T-helper 9 cell (primary cell): ENCODE data around the gene BAZ2A.
A peak's percentile ranks its signal among the peaks of the same experiment; 100 is the strongest.
"Not testable (repeated sequence)": the region's sequence is repeated elsewhere in the genome, so short reads cannot be mapped to it uniquely, and the experiment has no call there.

Source experiments
- DNase-seq: peaks from one replicate; pipeline ENCODE4 v3.0.0-alpha.2; 2020

Gene BAZ2A

DNA sequence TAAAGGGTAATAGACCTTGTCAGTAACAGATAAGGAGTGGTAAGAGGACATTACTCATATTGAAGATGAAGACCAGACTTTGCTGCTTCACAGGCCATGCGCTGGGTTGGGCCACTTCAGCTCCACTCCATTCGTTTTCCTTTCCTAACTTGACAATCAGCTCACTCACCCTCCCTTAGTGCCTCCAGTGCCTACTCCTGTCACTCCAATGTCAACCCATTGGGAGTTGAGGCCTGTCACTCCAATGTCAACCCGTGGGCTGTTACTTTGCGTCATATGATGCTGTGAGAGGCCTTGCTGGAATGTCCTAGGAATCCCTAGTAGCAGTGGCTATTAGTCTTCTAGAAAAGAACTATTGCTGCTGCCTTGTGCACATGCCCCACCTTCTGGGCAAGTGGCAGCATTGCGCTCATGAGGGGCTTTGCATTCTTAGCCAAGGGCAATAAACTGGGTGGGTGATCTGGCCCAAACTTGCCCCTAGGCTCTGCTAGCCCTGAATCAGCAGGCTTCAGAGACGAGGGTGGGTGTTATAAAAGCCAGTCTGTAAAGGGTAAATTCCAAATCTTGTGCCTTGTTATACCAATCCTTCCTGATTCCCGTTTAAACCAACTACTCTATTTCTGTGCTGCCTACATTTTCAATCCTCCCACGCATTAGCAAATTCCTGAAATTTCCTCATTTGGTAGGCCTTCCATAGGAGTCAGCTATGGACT lies 36.1 kb downstream of the BAZ2A start:
- DNase-seq = peak; percentile 43

DNA sequence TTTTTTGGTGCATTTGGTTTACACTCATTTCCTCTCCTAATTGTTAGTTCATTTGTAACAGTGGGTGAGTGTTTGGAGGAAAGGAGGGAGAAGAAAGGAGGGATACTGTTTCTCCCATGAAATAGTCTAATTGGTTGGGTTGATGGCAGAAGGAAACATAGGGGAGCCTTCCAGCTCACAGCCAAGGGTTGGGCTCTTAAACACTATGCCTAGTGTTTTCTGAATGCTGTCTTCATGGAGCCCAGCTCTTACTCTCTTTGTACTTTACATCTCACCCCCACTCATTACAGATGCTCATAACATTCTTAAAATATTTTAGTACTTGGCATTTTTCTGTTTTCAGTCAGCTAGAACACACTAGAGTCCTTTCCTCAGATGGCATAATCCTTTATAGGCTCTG lies 38.2 kb downstream of the BAZ2A start:
- DNase-seq = no peak

DNA sequence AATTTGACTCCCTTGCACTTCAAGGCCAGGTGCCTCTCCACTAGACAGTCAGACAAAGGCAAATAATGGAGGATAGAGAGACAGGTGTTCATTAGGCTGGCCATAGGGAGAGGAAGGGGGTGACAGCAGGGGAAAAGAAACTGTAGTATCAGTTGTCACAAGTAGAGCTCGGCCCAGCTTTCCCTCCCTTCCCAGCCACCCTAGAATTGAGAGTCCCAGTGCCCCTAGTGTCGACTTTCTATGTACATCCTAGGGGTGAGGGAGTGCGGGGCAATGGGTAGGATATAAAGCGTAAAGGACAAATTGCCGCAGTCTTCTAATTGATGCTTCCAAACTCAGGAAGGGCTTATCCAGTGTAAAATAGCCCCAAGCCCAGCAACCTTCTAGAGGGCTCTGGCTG lies 39.0 kb downstream of the BAZ2A start:
- DNase-seq = no peak

DNA sequence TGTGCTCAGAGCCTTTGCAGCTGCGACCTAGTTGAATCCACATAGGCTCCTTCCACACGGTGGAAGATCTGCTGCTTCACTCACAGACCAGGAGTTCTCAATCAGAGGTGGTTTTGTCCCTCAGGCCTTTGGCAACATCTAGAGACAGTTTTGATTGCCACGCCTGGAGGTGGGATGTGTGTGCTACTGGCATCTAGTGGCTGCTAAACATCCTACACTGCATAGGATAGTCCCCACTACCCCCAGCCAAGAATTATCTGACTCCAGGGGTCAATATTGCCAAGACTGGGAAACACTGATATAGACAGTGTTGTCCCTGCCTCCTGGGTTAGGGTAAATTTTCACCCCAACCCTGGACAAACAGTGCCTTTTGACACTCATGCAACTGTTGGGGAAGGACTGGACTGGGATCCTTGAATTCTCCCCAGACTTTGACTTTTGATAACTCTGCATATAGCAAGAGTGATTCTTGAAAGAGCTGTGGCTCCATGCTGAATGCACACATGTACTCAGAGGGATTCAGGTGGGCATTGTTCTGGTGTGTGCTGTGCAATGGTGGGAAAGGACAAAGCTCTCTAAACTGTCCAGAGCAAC lies 39.8 kb downstream of the BAZ2A start:
- DNase-seq = no peak

DNA sequence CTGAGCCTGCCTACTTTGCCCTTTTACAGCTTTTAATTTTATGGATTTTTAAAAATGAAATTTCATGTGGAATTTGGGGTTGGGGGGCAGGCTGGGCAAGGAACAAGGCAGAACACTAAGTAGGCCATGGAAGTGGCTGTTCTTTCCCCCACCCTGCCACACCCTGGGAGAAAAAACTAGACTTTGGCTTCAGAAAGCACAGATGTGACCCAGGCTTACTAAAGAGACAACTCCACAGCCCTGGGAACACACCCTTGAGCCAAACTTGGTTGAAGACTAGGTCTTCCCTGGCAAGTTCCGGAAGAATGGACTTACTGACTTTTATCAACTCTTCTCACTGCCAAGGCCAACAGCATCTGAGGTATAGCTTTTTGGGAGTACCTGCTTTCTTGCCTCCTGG lies 40.3 kb downstream of the BAZ2A start:
- no peak for DNase-seq

DNA sequence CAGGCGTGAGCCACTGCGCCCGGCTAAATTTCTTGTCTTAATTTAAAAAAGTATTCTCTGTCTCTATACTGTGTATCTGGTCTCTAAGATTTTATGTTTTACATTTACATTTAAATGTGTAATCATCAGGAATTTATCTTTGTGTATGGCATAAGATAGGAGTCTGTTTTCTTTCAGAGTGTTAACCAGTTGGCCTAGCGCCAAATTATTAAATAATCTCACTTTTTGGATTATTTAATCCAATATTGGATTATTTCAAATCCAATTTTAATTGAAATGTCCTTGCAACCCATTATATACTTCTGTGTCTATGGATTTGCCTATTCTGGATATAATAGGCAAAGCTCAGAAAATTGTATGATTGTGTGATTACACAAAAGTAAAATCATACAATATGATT lies 45.0 kb downstream of the BAZ2A start:
- no peak for DNase-seq

DNA sequence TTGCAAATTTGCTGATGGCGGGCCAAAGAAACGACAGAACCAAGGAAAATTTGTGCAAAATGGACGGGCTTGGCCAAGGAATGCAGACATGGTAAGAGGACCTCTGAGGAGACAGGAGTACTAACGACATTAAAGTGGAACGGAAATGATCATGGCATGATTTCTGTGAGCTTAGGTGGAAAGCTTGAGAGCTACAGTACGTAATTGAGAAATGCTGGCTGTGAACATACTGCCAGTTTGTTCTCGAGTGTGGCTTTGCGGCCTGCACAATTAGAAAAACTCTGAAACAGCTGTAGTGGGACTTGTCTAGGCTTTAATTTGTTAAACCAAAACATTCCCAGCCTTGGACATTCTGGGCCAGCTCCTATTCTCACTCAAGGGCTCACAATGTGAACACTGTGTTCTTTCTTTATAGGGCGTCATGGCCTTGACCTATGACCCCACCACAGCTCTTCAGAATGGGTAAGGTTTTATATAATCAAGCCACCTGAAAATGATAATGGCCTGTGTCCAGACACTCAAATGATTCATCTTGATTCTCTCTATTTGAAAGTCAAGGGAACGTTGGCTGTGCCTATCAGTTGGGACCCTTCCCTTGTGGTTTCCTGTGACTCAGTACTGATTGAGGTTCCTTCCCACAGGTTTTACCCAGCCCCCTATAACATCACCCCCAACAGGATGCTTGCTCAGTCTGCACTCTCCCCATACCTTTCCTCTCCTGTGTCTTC lies 48.5 kb downstream of the BAZ2A start:
- no peak for DNase-seq

DNA sequence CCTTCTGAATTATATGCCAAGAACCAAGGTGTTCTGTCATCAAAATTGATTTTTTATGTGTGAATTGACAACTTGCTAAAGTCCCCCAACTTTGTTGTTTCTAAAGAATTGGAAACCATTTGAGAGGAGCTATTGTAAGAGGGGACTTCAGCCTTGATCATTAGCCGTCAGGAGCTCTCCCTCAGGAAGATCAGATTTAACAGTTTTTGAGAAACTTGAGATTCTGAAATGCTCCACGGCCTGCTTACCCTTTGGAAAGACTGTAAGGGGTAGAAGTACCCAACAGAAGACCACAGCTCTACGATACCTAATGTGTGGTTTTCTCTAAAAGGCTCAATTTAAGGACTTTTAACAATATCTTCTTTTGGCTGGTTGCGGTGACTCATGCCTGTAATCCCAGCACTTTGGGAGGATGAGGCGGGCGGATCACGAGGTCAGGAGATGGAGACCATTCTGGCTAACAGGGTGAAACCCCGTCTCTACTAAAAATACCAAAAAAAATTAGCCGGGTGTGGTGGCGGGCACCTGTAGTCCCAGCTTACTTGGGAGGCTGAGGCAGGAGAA lies 51.1 kb downstream of the BAZ2A start:
- no peak for DNase-seq

DNA sequence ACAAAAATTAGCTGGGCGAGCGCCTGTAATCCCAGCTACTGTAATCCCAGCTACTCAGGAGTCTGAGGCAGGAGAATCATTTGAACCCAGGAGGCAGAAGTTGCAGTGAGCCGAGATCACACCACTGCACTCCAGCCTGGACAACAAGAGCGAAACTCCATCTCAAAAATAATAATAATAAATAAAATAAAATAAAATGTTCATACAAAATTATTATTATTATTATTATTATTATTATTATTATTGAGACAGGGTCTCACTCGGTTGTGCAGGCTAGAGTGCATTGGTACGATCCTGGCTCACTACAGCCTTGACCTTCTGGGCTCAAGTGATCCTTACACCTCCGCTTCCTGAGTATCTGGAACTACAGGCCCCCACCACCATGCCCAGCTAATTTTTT lies 52.9 kb downstream of the BAZ2A start:
- DNase-seq = not testable (repeated sequence)

DNA sequence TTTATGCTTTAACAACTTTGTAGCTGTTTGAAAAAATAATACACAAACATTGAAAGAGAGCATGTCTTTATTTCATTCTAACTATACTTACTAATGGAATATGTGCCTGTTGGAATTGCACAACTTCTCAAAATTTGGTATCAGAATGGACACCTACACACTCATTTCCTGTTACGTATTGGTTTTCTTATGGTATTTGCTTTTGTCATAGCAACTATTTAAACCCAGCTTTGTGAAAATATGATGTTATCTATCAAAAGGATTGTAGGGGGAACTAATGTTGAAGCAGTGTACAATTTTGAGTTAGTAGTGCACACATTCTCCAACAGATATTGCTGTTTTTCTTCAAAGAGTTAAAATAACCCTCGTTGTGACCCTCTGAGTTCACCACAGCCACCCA lies 55.9 kb downstream of the BAZ2A start:
- no peak for DNase-seq

DNA sequence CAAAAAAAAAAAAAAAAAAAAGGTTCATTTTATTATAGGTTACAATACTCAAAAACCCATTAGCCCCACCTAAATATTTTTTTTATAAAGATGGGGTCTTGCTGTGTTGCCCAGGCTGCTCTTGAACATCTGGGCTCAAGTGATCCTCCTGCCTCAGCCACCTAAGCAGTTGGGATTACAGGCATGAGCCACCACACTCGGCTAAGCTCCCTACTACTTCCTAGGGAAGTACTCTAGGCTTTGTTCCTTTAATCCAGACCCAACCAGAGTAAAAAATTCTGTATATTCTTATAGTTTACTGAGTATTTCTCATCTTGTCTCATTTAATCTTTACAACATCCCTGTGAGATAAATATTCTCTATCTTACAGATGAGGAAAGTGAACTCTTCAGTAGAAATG lies 57.8 kb downstream of the BAZ2A start:
- DNase-seq = no peak

DNA sequence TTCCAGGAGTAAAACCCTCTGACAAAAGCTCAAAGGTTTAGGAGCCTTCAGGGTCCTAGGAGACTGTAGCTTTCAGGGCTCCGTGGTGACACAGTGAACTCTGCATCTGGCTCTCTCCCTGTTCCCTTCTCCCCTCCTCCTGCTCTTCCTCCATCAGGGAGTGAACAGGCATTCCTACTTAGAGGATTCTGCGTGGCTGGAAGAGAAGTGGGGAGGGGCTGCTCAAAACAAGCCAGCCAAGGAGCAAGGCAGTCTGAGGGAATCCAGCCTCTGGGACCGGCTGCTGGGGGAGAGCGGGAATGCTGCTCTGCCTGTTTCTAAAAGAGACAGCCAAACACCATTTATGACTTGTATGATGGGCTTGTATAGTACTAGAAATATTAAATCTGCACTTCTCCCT lies 59.0 kb downstream of the BAZ2A start:
- DNase-seq = no peak

DNA sequence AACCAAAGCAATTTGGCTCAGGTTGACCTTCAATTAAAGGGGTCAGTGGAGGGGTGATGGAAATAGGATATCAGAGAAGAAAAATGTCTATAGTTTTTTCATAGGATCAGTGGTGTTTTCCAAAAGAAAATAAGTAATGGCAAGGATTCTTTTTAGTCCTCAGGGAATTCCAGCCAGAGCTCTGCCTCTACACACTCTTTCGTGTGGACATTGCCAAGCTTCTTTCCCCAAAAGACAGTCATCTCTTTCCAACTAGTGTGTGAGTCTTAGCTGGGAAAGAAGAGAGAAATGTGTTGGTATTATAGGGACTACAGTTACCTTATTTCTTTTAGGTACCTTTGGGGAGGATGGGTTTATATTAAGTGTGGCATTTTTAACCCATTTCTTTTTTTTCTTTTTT lies 62.0 kb downstream of the BAZ2A start:
- no peak for DNase-seq

DNA sequence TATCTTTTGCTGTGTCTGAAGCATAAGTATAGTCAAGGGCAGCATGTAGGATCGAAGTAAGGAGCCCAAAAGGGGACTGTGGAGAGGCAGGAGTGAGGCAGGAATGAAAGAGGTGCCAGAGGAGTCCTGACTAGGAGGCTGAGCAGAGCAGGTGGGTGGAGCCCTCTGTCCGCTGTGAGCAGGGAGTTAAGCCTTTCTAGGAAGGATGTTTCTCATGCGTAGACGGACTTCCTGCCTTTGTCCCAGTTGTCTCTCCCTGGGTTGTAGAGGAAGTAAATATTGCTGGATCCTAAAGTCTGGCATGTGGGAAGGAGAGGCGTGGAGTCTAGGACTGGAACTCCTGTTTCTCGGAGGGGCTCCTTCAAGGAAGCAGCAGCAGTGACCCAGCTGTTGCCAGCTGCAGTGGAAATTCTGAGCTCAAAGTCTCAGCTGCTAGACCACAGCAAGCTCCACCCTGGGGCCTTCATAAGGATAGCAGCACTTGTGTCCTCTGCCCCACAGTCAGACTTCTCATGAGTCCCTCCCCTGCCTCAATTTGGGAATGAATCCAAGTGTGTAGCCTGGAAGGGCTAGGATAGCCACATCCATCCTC lies 64.5 kb downstream of the BAZ2A start:
- DNase-seq = no peak

DNA sequence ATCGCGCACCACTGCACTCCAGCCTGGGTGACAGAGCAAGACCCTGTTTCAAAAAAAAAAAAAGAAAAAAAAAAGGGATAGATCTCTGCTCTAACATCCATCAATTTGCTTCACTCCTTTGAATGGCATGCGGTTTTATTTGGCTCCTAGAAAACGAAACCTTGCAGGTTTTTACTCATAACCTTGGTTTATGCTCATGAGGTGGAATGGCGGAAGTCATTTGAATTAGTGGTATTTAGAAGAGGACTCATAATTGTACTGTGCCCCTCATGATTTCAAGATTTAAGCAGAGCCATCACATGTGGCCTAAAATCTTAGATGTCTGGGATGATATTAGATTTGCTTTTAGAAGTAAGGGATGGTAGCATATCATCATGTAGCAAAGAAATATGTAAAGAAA lies 79.1 kb downstream of the BAZ2A start:
- no peak for DNase-seq

DNA sequence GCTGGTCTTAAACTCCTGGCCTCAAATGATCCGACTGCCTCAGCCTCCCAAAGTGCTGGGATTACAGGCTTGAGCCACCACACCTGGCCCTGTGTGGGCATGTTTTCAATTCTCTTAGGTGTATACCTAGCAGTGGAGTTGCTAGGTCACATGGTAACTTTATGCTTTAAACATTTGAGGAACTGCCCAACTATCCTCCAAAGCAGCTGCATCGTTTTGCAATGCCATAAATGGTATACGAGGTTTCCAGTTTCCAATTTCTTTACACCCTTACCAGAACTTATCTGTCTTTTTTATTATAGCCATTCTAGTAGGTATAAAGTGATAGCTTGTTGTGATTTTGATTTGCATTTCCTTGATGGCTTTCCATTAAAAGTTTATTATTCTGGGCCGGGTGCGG lies 83.4 kb downstream of the BAZ2A start:
- no peak for DNase-seq
